Lung (tissue), 12 donors: Measurements from ENCODE around the gene MYO19. TPM values are rescaled to one million over a fixed set of nuclear protein-coding genes. Genes with fewer than 3 reads are reported as not detected.

Experiments
- ATAC-seq: fragments of 200-7000 bp; cut with Tn5 transposase; one replicate; pipeline ENCODE4 v1.9.1; 2020; ENCODE audit warnings: moderate number of reproducible peaks; ENCODE audit not compliant: insufficient read depth, low FRiP score
- DNase-seq, 3 donors: peaks; one replicate each; pipeline ENCODE4 v3.0.0-alpha.2; 2013 to 2017
- H3K27ac ChIP-seq, 2 donors: one replicate each; pipeline ENCODE4 v1.5.1; 2013; ENCODE audit warnings: mild to moderate bottlenecking in 2 of 2, moderate library complexity in 2 of 2, control low read depth in 1 of 2, inconsistent platforms in 1 of 2, low read depth in 1 of 2, low read length in 1 of 2
- H3K27me3 ChIP-seq, 3 donors: one replicate each; pipeline ENCODE4 v1.5.1; 2013; ENCODE audit warnings: low read length in 2 of 3; ENCODE audit not compliant: control insufficient read depth in 3 of 3, insufficient read depth in 3 of 3
- H3K36me3 ChIP-seq, 4 donors: one replicate each; pipeline ENCODE4 v1.5.1; 2013; ENCODE audit warnings: low read length in 4 of 4, mild to moderate bottlenecking in 1 of 4, moderate library complexity in 1 of 4; ENCODE audit not compliant: control insufficient read depth in 4 of 4, insufficient read depth in 4 of 4
- H3K4me1 ChIP-seq, 5 donors: one replicate each; pipeline ENCODE4 v1.5.1; 2013; ENCODE audit warnings: low read length in 5 of 5, mild to moderate bottlenecking in 2 of 5, moderate library complexity in 1 of 5; ENCODE audit not compliant: control insufficient read depth in 5 of 5, insufficient read depth in 5 of 5
- H3K4me3 ChIP-seq: one replicate; pipeline ENCODE4 v1.5.1; 2013; ENCODE audit warnings: mild to moderate bottlenecking, control low read depth, moderate library complexity
- H3K9ac ChIP-seq, 2 donors: one replicate each; pipeline ENCODE4 v1.5.1; 2013; ENCODE audit warnings: low read length in 2 of 2, control low read depth in 1 of 2; ENCODE audit not compliant: insufficient read depth in 1 of 2
- H3K9me3 ChIP-seq, 4 donors: one replicate each; pipeline ENCODE4 v1.5.1; 2013; ENCODE audit warnings: low read length in 3 of 4, mild to moderate bottlenecking in 1 of 4, moderate library complexity in 1 of 4; ENCODE audit not compliant: control insufficient read depth in 4 of 4, insufficient read depth in 3 of 4
- CTCF ChIP-seq: IDR thresholded peaks from 2 replicates; pipeline ENCODE4 v1.5.1; 2012; ENCODE audit warnings: mild to moderate bottlenecking; ENCODE audit errors: control extremely low read depth, extremely low read depth
- WGBS, 2 donors: extraction: QIAGEN DNeasy Blood & Tissue Kit; methylation state at CpG; one replicate each; pipeline ENCODE4 v1.1.7; 2013; 5-methylcytosine and 5-hydroxymethylcytosine counted together
- polyA plus RNA-seq, 2 donors: library from polyadenylated mRNA; stranded (reverse); fragments of 200-250 nt; gene quantifications; one replicate each; pipeline ENCODE4 v1.2.1, GENCODE V29; 2013
- total RNA-seq, 2 donors: library from RNA; depleted of rRNA in 1 of 2; stranded (reverse); fragments of >200 nt in 1 of 2; gene quantifications; one replicate each; pipeline ENCODE4 v1.2.1, GENCODE V29; 2014 to 2021
- donor health status: control.
- donor health status: control.
- donor health status: Bipolar disorder and iron deficiency.
- donor health status: healthy.
- donor health status: DM: yes; HTN: yes; CAD: no.

Gene MYO19
- total and polyA plus RNA-seq, 4 donors: 26.5 to 66.6 (median 35.0) TPM

- H3K27me3 ChIP-seq: peaks cover 2 to 28% (median 3%) of the 10 kb centered on the region in 3 donors
- H3K4me1 ChIP-seq: no peaks in the 10 kb centered on the region
- no peak for TF ChIP-seq CTCF
- no peaks in the 10 kb centered on the region for H3K36me3 ChIP-seq
- H3K9me3 ChIP-seq: peaks cover 0 to 2% (median 0%) of the 10 kb centered on the region in 4 donors
- no peak overlapping the region for H3K27ac ChIP-seq
- H3K9ac ChIP-seq: no peak overlapping the region
- DNase-seq (no peak), ATAC-seq (no peak)
- no peak overlapping the region for H3K4me3 ChIP-seq
- 60 to 91% methylated on average over 4 of the region's 4 CpGs for WGBS, 2 donors
Observed at GRCh38 chr17:36475346-36475970, 59.2 kb downstream of the MYO19 start.

- Histone ChIP-seq H3K9me3 (peaks cover 0 to 2% (median 0%) of the 10 kb centered on the region in 4 donors), H3K27ac (no peak overlapping the region), H3K27me3 (peaks cover 2 to 21% (median 3%) of the 10 kb centered on the region in 3 donors), H3K4me3 (no peak overlapping the region), H3K36me3 (no peaks in the 10 kb centered on the region), H3K4me1 (no peaks in the 10 kb centered on the region), H3K9ac (no peak overlapping the region)
- no peak for ATAC-seq
- TF ChIP-seq CTCF: no peak
- 58 to 66% methylated on average over 7 of the region's 7 CpGs for WGBS, 2 donors
- DNase-seq: no peak
Observed at GRCh38 chr17:36474571-36474970, 60.1 kb downstream of the MYO19 start.

GRCh38 chr17:36470499-36470898, 64.2 kb downstream of the MYO19 start:
- peaks cover 0 to 2% (median 0%) of the 10 kb centered on the region in 4 donors for H3K9me3 ChIP-seq
- DNase-seq: no peak
- H3K9ac ChIP-seq: no peak overlapping the region
- no peak overlapping the region for H3K4me3 ChIP-seq
- H3K27ac ChIP-seq: no peak overlapping the region
- no peaks in the 10 kb centered on the region for H3K36me3 ChIP-seq
- H3K4me1 ChIP-seq: no peaks in the 10 kb centered on the region
- TF ChIP-seq CTCF: no peak
- no peak for ATAC-seq
- peaks cover 0 to 16% (median 10%) of the 10 kb centered on the region in 3 donors for H3K27me3 ChIP-seq

GRCh38 chr17:36469733-36470132, 64.9 kb downstream of the MYO19 start:
- H3K27ac ChIP-seq: no peak overlapping the region
- 73 to 79% methylated on average over 7 of the region's 7 CpGs for WGBS, 2 donors
- no peak overlapping the region for H3K4me3 ChIP-seq
- H3K9me3 ChIP-seq: peaks cover 0 to 8% (median 0%) of the 10 kb centered on the region in 4 donors
- DNase-seq (no peak), ATAC-seq (no peak)
- TF ChIP-seq CTCF: no peak
- H3K9ac ChIP-seq: no peak overlapping the region
- H3K4me1 ChIP-seq: no peaks in the 10 kb centered on the region
- no peaks in the 10 kb centered on the region for H3K36me3 ChIP-seq
- H3K27me3 ChIP-seq: peaks cover 3 to 23% (median 16%) of the 10 kb centered on the region in 3 donors
